Stimulated activated CD8-positive, alpha-beta memory T cell treated with anti-CD3 and anti-CD28 coated beads, Interleukin-7, amount 100 ng/mL, for 1 hour (primary cell): Measurements from ENCODE around the gene PFDN4.
A peak's percentile ranks its signal among the peaks of the same experiment; 100 is the strongest.

ENCODE experiments used
- DNase-seq, 2 donors: peaks; one replicate each; pipeline ENCODE4 v3.0.0-alpha.2; 2020; ENCODE audit warnings: low read depth in 2 of 2

Gene PFDN4, protein sequence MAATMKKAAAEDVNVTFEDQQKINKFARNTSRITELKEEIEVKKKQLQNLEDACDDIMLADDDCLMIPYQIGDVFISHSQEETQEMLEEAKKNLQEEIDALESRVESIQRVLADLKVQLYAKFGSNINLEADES

DNA sequence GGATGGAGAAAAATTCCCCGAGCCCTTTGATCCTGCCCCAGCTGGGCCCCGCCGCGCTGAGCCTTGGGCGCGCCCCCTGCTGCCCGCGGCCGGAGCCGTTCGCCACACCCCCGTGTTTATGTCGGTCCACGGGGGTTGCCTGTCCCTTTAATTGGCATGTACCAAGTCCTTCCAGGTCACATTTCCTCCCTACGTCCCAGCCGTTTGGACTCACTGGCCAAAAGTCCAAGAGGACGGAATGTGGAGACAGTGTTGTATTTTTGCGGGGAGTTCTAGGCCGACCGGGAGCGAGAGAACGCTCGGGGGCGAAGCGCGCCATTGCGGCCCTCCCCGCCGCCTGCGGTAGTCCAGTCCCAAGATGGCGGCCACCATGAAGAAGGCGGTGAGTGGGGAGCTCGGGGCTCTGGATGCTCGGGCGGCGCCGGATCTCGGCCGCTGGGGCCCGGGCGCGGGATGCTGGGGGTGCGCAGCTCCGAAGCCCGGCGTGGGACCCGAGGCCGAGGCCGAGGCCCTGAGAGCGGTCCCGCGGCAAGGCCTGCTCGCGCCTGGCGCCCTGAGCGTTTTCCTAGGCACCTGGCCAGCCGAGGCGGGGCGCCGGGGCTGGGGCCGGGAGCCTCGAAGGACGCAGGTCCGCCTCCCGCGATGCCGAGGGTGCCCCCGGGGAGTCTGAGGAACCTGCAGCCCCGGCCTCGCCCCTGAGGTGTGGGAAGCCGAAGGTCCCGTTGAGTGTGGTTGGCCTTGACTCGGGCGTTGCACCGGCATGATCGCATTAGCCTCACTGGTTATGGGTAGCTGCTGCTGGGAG, at the start of gene PFDN4:
TSS of gene PFDN4 (plus strand) at position 345 of the 805 bp plus-strand sequence. CDS start at position 359, 14 bp downstream.
- DNase-seq: peak; percentile 37 to 48

DNA sequence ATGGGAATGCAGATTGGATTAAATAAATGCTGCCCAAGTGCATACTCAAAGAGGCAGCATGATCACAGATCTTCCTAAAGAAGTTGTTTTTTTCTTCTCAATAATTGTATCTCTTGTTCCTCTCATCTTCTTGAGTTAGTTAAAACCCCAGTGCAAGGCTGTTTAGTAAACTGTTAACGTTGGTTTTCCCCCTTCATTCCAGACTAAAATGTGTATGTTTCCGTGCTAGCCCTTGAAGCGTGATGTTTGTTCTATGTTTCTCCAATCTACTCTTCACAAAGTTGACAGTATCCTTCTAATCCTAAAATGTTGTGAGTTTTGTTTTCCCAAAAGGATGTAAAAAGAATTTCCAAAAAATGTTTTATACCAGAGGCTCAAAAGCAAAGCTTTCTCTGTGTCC, 49.7 kb upstream of the PFDN4 start:
- DNase-seq: no peak

DNA sequence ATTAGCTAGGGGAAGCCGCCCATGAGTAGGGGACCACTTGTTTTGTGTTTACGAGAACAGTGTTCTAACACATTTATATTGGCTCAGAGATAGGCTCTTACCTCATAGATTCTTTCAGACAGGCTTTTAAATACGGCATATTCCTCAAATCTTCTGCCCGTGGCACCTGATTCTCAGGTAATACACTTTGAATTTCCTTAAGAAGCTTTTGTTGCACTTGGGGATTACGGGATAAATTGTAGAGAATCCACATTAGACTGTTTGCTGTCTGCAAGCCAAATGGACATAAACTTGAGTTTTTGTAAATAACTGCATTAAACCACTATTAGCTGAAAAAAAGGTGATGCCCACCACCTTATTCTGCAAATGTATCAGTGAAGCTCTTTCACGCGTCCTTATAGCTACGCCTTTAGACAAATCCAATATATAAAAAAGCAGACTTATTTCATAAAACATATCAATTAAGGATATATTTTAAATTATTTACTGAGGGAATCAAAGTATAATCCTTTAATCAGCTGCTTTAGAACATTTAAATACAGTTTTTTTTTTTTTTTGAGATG, 49.0 kb upstream of the PFDN4 start:
- no peak for DNase-seq

DNA sequence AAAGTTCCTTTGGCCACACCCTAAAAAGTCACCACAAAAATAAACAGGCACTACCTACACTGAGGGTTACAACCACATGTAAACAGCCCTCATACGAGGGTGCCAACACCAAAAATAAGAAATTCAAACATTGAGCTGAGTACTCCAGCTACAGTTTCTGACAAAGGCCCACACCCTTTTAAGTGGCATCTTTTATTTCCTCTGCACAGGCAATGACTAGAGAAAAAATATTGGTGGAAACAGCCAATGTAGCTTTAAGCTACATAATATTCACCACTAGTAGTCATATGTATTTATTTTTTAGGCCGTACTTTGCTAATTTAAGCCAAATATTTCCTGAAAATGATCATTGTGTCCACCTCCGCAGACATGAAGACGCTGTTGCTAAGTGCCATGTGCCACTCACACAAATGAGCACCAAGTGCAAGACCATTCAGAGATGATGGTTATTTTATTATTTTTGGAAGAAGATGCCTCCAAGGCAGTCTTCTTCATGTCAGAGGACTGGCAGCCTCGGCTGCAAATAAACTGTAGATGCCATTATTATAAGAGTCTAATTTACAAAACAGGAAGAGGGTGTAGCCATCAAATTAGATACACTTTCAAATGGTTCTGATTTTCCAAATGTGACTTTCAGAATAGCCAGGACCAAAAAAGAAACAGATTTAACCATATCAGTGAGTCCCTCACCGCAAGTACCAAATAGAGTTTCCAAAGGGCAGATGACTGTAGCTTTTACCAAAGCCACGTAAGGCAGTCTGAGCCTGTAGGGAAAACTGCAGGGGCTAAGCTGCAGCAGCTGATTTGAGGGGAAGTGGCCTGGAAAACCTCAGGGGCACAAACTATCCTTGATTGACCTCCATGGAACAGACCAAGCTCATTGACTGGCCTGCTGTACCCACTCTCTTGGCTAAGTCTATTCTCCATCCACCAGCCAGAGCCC, 47.6 kb upstream of the PFDN4 start:
- no peak for DNase-seq

DNA sequence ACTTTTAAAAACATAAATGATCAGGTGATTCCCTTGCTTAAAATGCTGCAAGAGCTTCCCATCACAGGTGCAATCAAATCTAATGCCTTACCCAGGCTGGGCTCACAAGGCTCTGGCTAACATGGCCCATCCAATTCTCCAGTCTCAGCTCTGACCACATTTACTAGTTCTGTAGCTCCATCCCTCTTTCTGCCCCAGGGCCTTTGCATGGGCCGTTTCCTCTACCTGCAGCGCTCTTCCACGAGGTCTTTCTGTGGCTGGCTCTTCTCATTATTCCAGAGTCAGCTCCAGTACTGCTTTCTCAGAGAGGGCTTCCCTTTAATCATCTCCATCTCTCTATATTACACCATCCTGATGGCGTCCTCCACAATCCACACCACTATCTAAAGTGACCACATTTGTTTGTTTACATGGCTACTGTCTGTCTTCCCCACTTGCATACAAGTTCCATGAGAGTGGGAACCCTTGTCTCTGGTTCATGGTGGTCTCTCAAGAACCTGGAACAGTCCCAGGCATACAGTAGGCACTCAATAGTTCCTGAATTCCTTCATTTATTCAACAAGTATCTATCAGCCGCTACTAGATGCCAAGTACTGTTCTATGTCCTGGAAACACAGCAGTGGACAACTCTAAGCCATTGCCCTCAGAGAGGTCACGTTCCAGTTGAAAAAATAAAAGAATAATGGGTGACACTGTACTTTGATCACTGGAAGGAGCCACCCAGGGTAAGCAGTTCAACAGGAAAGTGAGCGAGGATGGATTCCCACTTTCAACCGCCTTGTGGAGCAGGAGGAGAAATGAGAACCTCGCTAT, 46.7 kb upstream of the PFDN4 start:
- no peak for DNase-seq

DNA sequence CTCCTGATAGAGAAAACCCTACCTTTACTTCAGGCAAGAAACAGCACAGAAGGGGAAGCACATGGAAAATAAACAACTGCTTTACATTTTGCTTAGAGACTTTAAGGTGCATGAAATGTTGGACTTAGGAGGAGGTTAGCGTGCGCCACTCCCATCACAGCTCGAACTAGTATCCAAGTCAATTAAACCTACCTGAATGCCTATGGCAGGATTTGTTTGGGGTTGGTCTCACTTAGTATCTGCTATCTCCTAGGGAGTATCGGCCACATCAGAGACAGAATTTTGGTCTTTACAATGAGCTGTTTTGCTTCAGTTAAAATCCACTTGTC, 46.1 kb upstream of the PFDN4 start:
- no peak for DNase-seq

DNA sequence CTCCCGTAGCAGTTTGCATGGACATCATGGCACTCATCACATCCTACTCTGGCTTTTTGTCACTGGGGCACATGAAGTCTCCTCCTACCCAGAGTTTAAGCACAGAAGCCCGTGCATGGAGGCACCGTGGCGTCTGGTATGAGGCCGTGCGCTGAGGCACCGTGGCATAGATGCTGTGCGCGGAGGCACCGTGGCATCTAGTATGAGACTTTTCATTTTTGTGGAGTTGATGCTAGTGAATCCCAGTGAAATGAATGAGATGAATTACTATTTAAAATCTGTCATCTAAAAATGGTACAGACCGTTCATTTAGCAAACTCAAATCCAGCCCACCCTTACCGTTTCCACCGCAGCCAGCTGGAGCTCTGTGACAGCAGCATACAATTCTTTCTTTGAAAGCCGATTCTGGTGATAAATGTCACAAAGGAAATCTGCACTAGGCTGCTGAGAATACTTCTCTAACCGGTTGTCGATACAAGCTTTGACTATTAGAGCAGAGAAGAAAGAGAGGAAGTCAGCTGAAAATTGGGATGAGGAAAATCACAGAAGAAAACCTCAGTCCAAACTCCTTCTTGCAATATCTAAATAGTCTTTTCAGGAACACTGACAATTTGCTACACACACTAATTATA, 45.4 kb upstream of the PFDN4 start:
- no peak for DNase-seq

DNA sequence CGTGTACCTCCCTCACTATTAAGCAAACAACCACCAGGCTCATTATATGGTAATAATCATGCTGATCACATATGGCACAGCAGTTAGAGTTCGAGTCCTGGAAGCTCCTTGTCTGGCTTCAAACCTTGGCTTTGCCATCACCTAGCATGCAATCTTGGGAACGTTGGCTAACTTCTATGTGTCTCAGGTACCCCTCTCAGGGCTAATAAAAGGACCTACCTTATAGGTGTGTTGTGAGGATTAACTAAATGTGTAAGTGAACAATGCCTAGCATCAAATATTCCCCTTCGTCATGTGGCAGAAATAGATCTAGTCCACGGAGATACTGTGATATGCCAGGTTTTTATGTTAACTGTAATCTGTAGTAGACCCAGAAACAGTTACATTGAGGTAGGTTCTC, 44.5 kb upstream of the PFDN4 start:
- no peak for DNase-seq

DNA sequence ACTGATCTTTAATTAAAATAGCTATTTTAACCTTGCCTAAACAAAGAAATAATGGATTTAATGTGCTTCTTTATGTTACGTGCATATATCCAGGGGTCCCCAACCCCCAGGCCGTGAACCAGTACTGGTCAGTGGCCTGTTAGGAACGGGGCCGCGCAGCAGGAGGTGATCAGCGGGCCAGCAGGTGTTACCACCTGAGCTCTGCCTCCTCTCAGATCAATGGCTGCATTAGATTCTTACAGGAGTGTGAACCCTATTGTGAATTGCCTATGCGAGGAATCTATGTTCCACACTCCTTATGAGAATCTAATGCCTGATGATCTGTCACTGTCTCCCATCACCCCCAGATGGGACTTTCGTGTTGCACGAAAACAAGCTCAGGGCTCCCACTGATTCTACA, 42.9 kb upstream of the PFDN4 start:
- DNase-seq: no peak

DNA sequence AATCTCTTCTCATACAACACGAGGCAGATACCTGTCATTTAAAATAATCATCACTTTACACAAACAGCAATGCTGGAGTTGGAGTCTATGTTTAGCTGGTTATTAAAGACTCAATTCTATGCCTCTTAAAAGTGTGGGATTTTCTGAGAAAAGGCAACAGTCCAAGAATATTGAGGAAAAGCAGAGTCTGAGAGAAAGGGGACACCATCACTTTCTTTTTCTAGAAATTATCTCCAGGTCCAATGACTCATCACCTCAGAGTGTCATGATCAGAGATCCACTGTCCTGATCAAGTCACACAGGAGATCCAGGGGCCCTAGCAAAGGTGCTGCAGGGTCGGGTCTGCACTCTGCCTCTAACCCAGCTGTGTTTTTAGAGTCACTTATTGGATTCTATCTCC, 42.1 kb upstream of the PFDN4 start:
- DNase-seq: no peak

DNA sequence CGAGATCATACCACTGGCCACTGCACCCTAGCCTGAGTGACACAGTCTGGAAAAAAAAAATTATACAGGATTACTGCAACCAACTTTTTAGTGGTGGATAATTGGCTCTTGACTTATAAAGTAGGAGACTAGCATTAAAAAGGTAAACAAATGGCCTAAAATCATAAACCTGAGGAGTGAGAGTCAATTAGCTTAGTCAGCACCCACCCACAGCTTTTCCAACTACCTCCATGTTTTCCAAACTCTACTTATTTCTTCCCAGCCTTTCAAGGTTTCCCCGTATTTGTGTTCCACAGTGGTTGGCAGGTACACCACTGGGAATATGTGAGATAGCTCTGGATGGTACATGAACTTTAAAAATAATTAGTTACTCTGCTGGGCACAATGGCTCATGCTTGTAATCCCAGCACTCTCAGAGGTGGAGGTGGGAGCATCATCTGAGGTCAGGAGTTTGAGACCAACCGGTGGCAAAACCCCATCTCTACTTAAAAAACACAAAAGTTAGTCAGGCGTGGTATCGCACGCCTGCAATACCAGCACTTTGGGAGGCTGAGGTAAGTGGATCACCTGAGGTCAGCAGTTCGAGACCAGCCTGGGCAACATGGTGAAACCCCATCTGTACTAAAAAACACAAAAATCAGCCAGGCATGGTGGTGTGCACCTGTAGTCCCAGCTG, 40.8 kb upstream of the PFDN4 start:
- no peak for DNase-seq

DNA sequence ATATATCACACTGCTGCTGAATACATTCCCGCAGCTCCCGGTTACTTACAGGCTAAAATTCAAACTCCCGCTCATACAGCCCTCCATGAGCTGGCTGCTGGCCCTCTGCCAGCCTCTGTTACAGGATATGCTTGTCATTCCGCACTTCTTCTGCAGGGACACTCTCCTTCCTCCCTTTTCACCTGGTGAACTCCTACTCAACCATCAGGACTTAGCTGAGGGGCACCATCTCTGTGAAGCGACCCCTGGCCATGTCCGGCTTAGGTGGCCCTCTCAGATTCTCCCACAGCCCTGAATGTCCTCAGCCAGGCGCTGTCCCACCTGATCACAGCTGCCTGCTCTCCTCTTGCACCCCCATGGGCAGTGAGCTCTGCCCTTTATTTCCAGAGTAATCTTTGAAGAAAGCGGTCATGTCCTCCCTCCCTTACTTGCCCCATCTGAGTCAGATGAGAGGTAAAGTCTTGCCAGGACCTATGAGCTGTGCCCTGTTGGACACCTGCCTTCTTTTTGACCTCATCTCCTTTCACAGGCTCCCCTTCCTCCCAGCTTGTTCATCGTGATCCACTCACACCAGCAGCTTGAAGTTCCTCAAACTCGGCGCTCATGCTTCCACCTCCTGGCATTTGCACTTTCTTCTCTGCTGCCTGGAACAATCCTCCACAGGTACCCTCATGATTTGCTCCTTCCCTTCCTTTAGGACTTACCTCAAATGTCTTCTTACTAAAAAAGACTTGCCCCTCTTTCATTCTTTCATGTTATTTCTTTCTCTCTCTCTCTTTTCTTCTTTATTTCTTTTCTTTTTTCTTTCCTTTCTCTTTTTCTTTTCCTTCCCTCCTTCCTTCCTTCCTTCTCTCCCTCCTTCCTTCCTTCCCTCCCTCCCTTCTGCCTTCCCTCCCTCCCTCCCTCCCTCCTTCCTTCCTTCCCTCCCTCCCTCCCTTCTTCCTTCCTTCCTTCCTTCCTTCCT, 39.7 kb upstream of the PFDN4 start:
- DNase-seq: no peak

DNA sequence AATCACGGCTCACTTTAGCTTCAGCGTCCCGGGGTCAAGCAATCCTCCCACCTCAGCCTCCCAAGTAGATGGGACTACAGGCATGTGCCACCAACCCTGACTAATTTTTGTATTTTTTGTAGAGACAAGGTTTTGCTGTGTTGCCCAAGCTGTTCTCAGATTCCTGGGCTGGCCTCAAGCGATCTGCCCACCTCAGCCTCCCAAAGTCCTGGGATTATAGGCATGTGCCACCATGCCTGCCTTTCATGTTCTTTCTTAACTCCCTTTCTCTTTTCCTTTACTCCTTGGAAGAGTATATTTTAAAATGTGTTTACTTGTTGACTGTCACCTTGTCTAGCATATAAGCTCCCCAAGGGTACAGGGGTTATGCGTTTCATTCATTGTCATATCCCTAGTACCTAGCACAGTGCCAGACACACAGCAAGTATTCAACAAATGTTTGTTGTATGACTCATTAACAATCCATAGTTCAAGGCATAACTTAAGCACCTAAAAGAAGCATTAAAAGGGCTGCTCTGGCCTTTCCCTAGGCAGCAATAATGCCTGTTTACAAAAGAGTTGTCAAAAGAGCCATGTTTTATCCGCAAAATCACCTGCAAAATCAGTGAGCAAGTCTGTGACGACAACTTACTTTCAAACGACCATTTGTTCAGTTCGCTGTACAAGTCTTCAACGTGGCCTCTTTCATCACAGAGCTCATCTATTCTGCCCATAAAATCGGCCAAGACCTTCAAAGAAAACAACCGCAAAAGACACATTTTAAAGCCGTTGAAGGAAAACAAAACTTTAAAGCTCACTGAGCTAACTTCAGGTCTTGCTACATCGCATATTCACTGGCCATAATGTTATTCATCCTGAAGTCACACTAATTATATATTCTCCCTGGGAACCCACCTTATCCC, 38.7 kb upstream of the PFDN4 start:
- DNase-seq: no peak

DNA sequence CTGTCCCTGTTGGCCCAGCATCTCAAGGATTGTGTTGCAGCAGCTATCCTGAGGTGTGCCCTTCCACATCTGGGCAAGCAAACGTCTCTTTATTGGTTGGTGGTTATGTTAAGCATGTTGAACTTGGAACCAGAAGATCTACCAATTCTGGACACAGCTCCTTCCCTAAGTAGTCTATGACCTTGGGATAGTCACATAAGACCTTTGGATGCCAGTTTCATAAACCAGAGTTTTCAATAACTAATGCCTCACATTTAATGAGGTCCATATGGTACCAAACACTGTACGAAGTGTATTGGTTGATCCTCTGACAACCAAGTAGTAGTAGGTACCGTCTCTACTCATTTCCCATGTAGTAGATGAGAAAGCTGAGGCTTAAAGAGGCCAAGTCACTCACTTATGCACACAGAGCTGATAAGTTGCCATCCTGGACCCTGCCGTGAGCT, 37.8 kb upstream of the PFDN4 start:
- DNase-seq: no peak

DNA sequence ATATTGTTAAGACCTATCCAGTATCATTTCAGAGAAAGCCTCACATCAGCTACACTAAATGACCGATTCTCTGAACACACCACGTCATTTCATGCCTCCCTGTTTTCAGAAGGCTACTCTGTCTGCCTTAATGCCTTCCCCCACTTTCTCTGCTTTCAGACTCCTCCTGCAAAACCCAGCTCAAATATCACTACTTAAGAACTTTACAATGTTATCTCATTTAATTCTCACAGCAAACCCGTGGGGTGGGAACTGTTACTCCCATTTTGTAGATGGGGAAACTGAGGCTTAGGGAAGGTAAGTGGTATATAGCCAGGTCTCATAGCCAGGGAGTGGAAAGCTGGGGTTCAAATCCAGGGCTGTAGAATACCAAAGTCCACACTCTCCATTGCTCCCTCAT, 36.9 kb upstream of the PFDN4 start:
- no peak for DNase-seq

DNA sequence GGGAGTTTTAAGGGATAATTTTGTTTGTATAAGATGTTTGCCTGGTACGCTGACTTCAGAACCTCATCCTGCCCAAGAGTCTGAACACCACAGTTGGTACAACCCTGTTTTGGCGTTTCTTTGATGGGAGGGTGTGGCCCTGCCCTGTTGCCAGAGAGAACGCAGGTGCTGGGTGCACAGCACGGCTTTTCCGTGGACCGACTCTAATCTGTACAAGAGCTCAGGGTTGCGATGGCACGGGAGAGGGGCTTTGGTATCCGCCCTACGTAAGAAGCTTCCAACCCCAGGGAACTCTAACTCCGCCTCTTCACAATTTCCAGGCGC, 35.4 kb upstream of the PFDN4 start:
- DNase-seq: no peak

DNA sequence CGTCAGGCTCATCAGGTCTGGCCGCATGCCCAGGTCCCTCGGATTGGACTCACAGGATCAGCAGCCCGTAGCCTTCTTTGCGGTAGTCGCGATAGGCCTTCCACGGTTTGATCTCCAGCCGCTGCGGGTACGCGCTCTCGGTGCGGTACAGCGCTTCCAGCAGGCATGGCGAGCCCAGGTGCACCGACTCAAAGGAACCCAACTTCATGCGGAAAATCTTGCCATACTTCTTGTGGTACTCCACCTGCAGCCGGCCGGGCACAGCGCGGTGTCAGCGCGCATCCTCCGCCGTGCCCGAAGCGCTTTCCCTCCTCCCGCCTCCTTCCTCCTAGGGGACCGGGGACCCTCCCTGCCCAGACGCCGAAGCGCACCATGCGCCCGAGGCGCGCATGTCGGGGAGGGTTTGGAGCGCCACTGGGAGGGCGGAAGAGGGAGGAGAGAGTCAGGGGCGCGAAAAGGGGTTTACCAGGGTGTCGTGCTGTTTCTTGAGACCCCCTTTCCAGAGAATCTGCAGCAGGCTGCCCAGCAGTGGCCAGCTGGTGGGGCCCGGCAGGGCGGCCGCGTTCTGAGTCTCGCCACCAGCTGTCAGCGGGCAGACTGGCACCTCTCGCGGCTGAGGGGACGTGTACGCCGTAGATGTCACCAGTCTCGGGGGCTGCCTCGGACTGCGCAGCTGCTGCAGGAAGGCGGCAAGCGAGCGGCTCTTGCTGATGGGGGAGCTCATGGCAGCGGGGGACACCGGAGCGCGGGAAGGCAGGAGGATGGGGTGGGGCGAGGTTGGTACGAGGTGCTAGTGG, 34.8 kb upstream of the PFDN4 start:
- DNase-seq: no peak
